Neural cell (in vitro differentiated cells): ENCODE results near the gene VAPA. TPM values are rescaled to one million over a fixed set of nuclear protein-coding genes. Genes with fewer than 3 reads are reported as not detected.

Experiments used
- H2AFZ ChIP-seq: fragments of 200-600, 300-800 bp; sonication (generic), shearing (Covaris generic); 2 replicates; pipeline ENCODE4 v1.6.0; 2014; ENCODE audit warnings: low read depth, mild to moderate bottlenecking, antibody characterized with exemption, low read length, moderate library complexity
- H3F3A ChIP-seq: fragments of 200-600 bp; shearing (Covaris generic); 2 replicates; pipeline ENCODE4 v1.6.1; 2016; ENCODE audit warnings: mild to moderate bottlenecking, moderate library complexity, mixed read lengths, antibody characterized with exemption, low read length; ENCODE audit not compliant: insufficient read depth, poor library complexity, severe bottlenecking
- H3K27ac ChIP-seq: fragments of 200-600, 300-800 bp; sonication (generic), shearing (Covaris generic); 2 replicates; pipeline ENCODE4 v1.5.1; 2014; ENCODE audit warnings: mild to moderate bottlenecking, low read length, moderate library complexity
- H3K27me3 ChIP-seq: fragments of 300-800, 200-600 bp; sonication (generic), shearing (Covaris generic); 2 replicates; pipeline ENCODE4 v1.6.0; 2014; ENCODE audit warnings: mild to moderate bottlenecking, low read depth, low read length, moderate library complexity; ENCODE audit not compliant: insufficient read depth
- H3K36me3 ChIP-seq: fragments of 300-800, 200-600 bp; sonication (generic), shearing (Covaris generic); 2 replicates; pipeline ENCODE4 v1.5.1; 2014; ENCODE audit warnings: mild to moderate bottlenecking, antibody characterized with exemption, low read length, moderate library complexity; ENCODE audit not compliant: insufficient read depth
- H3K4me2 ChIP-seq: fragments of 300-800, 200-600 bp; sonication (generic), shearing (Covaris generic); 2 replicates; pipeline ENCODE4 v1.6.0; 2014; ENCODE audit warnings: mild to moderate bottlenecking, low read length
- H3K4me3 ChIP-seq: fragments of 300-800, 200-600 bp; sonication (generic), shearing (Covaris generic); 2 replicates; pipeline ENCODE4 v1.5.1; 2014; ENCODE audit warnings: mild to moderate bottlenecking, low read length, moderate library complexity
- H3K79me2 ChIP-seq: fragments of 200-600 bp; shearing (Covaris generic); replicated peaks from 2 replicates; pipeline ENCODE4 v1.6.0; 2014; ENCODE audit warnings: mild to moderate bottlenecking, low read length, moderate library complexity; ENCODE audit not compliant: insufficient read depth
- H3K9ac ChIP-seq: fragments of 300-800, 200-600 bp; sonication (generic), shearing (Covaris generic); 2 replicates; pipeline ENCODE4 v1.6.1; 2016; ENCODE audit warnings: mild to moderate bottlenecking, low read length, mixed read lengths
- H3K9me2 ChIP-seq: fragments of 200-600 bp; shearing (Covaris generic); 2 replicates; pipeline ENCODE4 v1.6.1; 2016; ENCODE audit warnings: mild to moderate bottlenecking, low read length, mixed read lengths; ENCODE audit not compliant: insufficient read depth
- H3K9me3 ChIP-seq: fragments of 200-600, 300-800 bp; sonication (generic), shearing (Covaris generic); 2 replicates; pipeline ENCODE4 v1.6.1; 2016; ENCODE audit warnings: mild to moderate bottlenecking, mixed run types, low read length, moderate library complexity, mixed read lengths
- H4K20me1 ChIP-seq: fragments of 200-600 bp; shearing (Covaris generic); 2 replicates; pipeline ENCODE4 v1.6.1; 2016; ENCODE audit warnings: mild to moderate bottlenecking, mixed run types; ENCODE audit not compliant: insufficient read depth
- EP300 ChIP-seq: fragments of 450-650 bp; conservative IDR thresholded peaks from 2 replicates; pipeline ENCODE4 v1.6.1; 2014; ENCODE audit warnings: antibody characterized with exemption, mild to moderate bottlenecking, moderate library complexity; ENCODE audit not compliant: poor library complexity, severe bottlenecking
- EZH2 ChIP-seq: fragments of 200-600, 300-800 bp; shearing (Covaris generic), sonication (generic); IDR thresholded peaks from 2 replicates; pipeline ENCODE4 v1.6.1; 2014; ENCODE audit warnings: antibody characterized with exemption, low read length, borderline replicate concordance, mild to moderate bottlenecking; ENCODE audit not compliant: insufficient read depth, poor library complexity, severe bottlenecking
- MXI1 ChIP-seq: fragments of 450-650 bp; conservative IDR thresholded peaks from 2 replicates; pipeline ENCODE4 v1.6.1; 2014; ENCODE audit warnings: antibody characterized with exemption, mild to moderate bottlenecking; ENCODE audit not compliant: poor library complexity, severe bottlenecking
- POLR2AphosphoS5 ChIP-seq: IDR thresholded peaks from 2 replicates; pipeline ENCODE4 v1.6.1; 2012
- RAD21 ChIP-seq: fragments of 450-650 bp; conservative IDR thresholded peaks from 2 replicates; pipeline ENCODE4 v1.6.1; 2014; ENCODE audit warnings: antibody characterized with exemption, mild to moderate bottlenecking, moderate library complexity
- REST ChIP-seq: IDR thresholded peaks from 2 replicates; pipeline ENCODE4 v1.6.1; 2012; ENCODE audit warnings: borderline replicate concordance
- SMC3 ChIP-seq: fragments of 450-650 bp; conservative IDR thresholded peaks from 2 replicates; pipeline ENCODE4 v1.6.1; 2014; ENCODE audit warnings: antibody characterized with exemption, mild to moderate bottlenecking, moderate library complexity; ENCODE audit not compliant: poor library complexity
- TAF1 ChIP-seq: IDR thresholded peaks from 2 replicates; pipeline ENCODE4 v1.6.1; 2012; ENCODE audit warnings: low read depth
- polyA plus RNA-seq: library from polyadenylated mRNA; depleted of rRNA; stranded (reverse); fragments of >200 nt; gene quantifications from 2 replicates; pipeline ENCODE4 v1.2.3, GENCODE V29; 2014
- TF ChIP-seq, protein P1 (sequence below): fragments of 450-650 bp; IDR thresholded peaks from 2 replicates; pipeline ENCODE4 v1.5.1; 2014; ENCODE audit warnings: antibody characterized with exemption, mild to moderate bottlenecking, moderate library complexity; ENCODE audit not compliant: poor library complexity, severe bottlenecking

Gene VAPA
- polyA plus RNA-seq, 1 donor from 2014 or later, result 317 TPM

GRCh38 chr18:9885170-9886004, 28.4 kb upstream of the VAPA start, which contains the start of gene TXNDC2:
Gene TXNDC2 (plus strand): TSS chr18:9885973. CDS start chr18:9886681, 708 bp downstream.
- Histone ChIP-seq H3K27ac (no peak within 1 kb of the TSS), H3K9me3 (no peaks in the 10 kb centered on the region), H3F3A (no peaks in the 10 kb centered on the region), H3K9ac (no peak within 1 kb of the TSS), H3K9me2 (no peaks in the 10 kb centered on the region), H3K27me3 (no peaks in the 10 kb centered on the region), H4K20me1 (no peaks in the 10 kb centered on the region), H3K79me2 (no peaks in the 10 kb centered on the region), H3K4me3 (no peak within 1 kb of the TSS), H3K36me3 (no peaks in the 10 kb centered on the region), H3K4me2 (no peak within 1 kb of the TSS), H2AFZ (no peak within 1 kb of the TSS)
- TF ChIP-seq, protein P1, sequence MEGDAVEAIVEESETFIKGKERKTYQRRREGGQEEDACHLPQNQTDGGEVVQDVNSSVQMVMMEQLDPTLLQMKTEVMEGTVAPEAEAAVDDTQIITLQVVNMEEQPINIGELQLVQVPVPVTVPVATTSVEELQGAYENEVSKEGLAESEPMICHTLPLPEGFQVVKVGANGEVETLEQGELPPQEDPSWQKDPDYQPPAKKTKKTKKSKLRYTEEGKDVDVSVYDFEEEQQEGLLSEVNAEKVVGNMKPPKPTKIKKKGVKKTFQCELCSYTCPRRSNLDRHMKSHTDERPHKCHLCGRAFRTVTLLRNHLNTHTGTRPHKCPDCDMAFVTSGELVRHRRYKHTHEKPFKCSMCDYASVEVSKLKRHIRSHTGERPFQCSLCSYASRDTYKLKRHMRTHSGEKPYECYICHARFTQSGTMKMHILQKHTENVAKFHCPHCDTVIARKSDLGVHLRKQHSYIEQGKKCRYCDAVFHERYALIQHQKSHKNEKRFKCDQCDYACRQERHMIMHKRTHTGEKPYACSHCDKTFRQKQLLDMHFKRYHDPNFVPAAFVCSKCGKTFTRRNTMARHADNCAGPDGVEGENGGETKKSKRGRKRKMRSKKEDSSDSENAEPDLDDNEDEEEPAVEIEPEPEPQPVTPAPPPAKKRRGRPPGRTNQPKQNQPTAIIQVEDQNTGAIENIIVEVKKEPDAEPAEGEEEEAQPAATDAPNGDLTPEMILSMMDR, result no peak
- no peak for TF ChIP-seq REST
- TF ChIP-seq RAD21, result no peak
- no peak for TF ChIP-seq EP300
- TF ChIP-seq MXI1, result no peak
- TF ChIP-seq POLR2AphosphoS5, result no peak
- TF ChIP-seq TAF1, result no peak
- no peak for TF ChIP-seq EZH2
- no peak for TF ChIP-seq SMC3

GRCh38 chr18:9886005-9886348, 27.8 kb upstream of the VAPA start:
- H3K4me2 ChIP-seq, result no peak overlapping the region
- H2AFZ ChIP-seq, result no peak overlapping the region
- H3K79me2 ChIP-seq, result no peaks in the 10 kb centered on the region
- H3K4me3 ChIP-seq, result no peak overlapping the region
- no peaks in the 10 kb centered on the region for H3K9me2 ChIP-seq
- H3F3A ChIP-seq, result no peaks in the 10 kb centered on the region
- no peaks in the 10 kb centered on the region for H4K20me1 ChIP-seq
- no peaks in the 10 kb centered on the region for H3K27me3 ChIP-seq
- H3K9me3 ChIP-seq, result no peaks in the 10 kb centered on the region
- H3K9ac ChIP-seq, result no peak overlapping the region
- H3K36me3 ChIP-seq, result no peaks in the 10 kb centered on the region
- no peak overlapping the region for H3K27ac ChIP-seq
- TF ChIP-seq, protein P1, result no peak
- TF ChIP-seq POLR2AphosphoS5 (no peak), TAF1 (no peak), EZH2 (no peak), MXI1 (no peak), REST (no peak), EP300 (no peak), RAD21 (no peak), SMC3 (no peak)
